ENCODE results near the gene TOR1A.

- TF ChIP-seq CTCF (IDR thresholded peaks at IDR 0.05): peak in 1 of 3 experiments; percentile 15
- peak; percentile 92 to 93 for TF ChIP-seq POLR2AphosphoS5 (IDR thresholded peaks at IDR 0.05)
These were observed 20.9 kb downstream of the TOR1A start, which contains the start of gene TOR1B for GRCh38 chr9:129802833-129803675.
